ENCODE data around the gene PTPRN.

The PTPRN gene

DNA sequence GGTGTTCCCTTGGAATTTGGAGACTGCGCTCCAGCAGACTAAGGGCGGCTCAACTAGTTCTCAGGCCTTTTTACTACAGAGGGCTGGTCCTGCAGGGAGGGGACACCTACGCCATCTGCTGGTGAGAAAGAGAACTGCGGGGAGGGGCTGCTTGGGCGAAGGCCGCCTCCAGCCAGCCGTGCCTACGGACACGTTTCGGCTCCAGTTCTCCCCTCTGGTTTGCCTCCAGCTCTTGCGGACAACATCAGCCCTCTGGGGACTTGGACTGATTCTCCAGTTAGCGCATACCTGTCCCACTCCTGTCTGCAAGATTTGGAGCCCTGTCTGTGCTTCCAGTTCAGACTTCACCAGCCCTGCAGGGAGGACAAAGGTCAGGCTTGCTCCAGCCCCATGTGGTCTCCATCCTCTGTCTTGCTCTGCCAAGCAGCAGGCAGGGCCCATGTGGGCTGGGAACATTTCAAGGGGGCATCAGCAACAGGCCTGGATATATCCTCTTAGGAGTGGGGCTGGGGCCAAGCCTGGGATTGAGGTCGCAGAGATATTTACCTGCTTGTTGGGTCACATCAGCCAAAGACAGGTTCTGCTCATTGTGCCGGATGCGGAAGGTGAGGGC lies 10.3 kb downstream of the PTPRN start:
- no peak for DNase-seq (ENCODE audit: low read depth)
- TF ChIP-seq, protein P1, sequence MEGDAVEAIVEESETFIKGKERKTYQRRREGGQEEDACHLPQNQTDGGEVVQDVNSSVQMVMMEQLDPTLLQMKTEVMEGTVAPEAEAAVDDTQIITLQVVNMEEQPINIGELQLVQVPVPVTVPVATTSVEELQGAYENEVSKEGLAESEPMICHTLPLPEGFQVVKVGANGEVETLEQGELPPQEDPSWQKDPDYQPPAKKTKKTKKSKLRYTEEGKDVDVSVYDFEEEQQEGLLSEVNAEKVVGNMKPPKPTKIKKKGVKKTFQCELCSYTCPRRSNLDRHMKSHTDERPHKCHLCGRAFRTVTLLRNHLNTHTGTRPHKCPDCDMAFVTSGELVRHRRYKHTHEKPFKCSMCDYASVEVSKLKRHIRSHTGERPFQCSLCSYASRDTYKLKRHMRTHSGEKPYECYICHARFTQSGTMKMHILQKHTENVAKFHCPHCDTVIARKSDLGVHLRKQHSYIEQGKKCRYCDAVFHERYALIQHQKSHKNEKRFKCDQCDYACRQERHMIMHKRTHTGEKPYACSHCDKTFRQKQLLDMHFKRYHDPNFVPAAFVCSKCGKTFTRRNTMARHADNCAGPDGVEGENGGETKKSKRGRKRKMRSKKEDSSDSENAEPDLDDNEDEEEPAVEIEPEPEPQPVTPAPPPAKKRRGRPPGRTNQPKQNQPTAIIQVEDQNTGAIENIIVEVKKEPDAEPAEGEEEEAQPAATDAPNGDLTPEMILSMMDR (IDR thresholded peaks at IDR 0.05; ENCODE audit: control insufficient read depth, insufficient read depth, low read depth, low read length, missing control alignments), result peak; percentile 99
- no peak overlapping the region for H3K4me3 ChIP-seq (ENCODE audit: control insufficient read depth, low read depth, low read length)

DNA sequence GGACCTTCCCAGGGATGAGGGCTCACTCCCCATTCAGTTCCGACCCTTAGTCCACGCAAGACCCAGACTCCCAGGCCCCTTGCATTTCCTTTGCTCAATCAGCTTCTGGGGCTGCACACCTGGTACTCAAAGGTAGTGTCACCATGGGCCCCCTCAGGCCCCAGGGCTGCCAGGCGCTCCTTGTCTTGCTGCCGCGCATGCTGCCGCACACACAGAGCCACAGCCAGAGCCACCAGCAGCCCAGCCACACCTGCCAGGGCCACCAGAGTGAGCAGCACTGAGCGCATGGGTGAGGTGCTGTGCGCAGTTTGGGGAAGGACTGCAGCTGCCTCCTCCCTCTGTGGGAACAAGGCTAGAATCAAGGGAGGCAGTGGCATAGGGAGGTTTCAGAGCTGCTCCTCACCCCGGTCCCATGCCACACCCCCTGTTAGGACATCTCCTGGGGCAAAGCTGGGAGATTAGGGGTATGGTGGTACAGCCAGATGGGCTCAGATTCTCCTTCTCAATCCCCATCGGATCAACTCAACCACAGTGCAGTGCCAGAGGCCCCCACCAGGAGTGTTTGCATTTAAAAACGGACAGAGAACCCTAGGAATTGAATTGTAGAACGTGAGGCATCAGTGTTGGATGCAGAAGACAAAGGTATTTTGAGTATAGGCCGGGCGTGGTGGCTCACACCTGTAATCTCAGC lies 11.3 kb downstream of the PTPRN start:
- TF ChIP-seq, protein P1 (IDR thresholded peaks at IDR 0.05; ENCODE audit: control insufficient read depth, insufficient read depth, low read depth, low read length, missing control alignments), result peak; percentile 24
- no peak for DNase-seq (ENCODE audit: low read depth)

DNA sequence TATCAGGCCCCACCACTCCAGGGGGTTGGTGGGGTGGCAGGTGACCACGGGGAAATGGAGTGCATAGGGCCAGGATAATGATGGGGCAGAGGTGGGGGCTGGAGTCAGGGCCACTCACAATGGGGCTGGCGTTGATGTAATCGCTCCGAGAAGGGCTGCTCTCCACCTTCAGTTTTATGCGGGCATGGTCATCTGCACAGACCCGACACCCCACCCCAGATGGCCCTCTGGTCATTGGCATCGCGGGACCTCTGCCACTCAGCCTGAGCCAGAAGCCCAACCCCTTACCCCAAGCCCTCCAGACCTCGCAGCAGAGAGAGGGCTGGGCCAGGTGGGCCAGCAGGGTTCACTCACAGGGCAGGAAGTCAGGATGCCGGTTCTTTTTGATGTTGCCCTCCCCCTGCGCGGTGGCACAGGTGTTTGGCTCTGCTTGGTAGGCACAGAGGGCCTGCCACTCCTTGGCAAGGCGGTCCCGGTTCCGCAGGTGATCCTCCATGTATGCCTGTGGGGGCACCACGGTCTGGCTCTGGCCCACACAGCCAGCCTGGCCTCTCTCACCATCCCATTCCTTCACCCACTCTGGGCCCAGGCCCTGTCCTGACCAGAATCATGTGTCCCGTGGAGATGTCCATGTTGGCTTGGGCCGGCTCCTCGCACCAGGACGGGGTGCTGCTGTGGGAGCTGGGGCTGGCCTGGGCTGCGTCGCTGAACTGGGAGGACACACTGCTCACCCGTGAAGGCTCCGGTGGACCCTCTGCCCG lies 12.4 kb downstream of the PTPRN start:
- no peak overlapping the region for H3K4me3 ChIP-seq (ENCODE audit: control insufficient read depth, low read depth, low read length)
- TF ChIP-seq, protein P1 (IDR thresholded peaks at IDR 0.05; ENCODE audit: control insufficient read depth, insufficient read depth, low read depth, low read length, missing control alignments), result no peak
- no peak for DNase-seq (ENCODE audit: low read depth)

More for the DNA sequence above, 11.3 kb downstream of the PTPRN start:
- no peak overlapping the region for H3K4me3 ChIP-seq (ENCODE audit: control insufficient read depth, low read depth, low read length)

DNA sequence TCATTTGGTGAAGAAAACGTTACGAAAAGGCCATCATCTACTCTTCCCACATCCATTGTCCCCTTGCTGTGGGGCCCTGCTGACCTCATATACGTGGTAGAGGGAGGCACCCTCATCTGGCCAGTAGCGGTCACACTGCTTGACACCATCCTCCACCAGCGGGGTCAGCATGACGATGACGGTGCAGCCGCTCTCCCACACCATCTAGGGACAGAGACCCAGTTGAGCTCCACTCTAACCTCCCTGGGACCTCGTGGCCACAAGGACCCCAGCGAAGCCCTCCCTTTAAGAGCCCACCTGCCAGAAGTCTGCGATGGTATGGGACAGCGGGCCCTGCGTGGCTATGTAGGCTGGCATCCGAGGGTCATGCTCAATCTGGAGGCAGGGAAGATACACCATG lies 13.1 kb downstream of the PTPRN start:
- TF ChIP-seq, protein P1 (IDR thresholded peaks at IDR 0.05; ENCODE audit: control insufficient read depth, insufficient read depth, low read depth, low read length, missing control alignments), result no peak
- no peak overlapping the region for H3K4me3 ChIP-seq (ENCODE audit: control insufficient read depth, low read depth, low read length)
- no peak for DNase-seq (ENCODE audit: low read depth)

DNA sequence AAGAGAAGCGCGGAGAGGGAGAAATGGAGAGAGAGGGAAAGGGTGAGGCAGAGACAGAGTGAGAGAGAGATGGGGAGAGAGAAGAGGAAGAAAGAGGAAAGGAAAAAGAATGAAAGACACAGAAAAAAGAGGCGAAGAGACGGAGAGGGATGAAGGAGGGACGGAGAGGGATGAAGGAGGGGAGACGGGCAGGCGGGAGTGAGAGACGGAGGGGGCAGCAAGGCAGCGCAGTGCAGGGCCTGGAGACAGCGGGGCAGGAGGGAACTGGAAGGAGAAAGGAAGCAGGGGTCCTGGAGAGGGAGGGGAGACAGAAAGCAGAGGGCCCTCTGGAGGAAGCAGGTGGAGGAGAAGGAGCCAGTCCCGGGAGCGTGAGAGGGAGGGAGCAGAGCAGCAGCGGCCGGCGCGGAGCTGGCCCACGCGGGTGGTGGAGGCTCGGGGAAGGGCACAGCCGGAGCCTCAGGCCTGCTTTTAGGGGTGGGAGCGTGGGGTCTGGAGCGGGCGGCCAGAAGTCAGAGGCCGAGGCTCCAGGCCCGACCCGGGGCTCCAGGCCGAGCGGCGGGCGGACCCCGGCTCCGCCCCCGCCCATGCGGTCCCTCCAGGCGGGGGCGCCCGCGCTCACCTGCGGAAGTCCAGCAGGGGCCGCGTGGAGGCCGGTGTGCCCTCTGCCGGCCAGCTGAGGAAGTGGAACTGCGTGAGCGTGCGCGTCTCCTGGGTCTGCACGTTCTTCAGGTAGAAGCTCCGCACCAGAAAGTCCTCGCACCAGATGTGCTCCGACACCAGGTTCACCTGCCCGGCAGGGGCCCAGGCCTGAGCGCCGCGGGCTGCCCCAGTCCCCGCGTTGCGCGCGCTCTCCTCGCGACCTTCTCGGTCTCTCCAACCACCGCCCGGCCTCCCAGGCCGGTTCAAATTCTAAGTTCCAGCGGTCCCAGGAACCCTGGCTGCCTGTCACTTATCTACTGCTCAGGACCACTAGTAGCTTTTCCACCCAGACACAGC lies 14.5 kb downstream of the PTPRN start:
- DNase-seq (ENCODE audit: low read depth), result no peak
- TF ChIP-seq, protein P1 (IDR thresholded peaks at IDR 0.05; ENCODE audit: control insufficient read depth, insufficient read depth, low read depth, low read length, missing control alignments), result peak; percentile 87
- H3K4me3 ChIP-seq (ENCODE audit: control insufficient read depth, low read depth, low read length), result peak overlapping the region; percentile 47

Data from AG09309 (cell line).